Hematopoietic multipotent progenitor cell treated with erythropoietin and hydrocortisone succinate and interleukin-3 and kit ligand, for 8 days (in vitro differentiated cells): ENCODE results near the gene SHISAL1.

Source experiments
- DNase-seq: peaks from one replicate; pipeline ENCODE4 v3.0.0-alpha.2; 2015

The SHISAL1 gene

DNA sequence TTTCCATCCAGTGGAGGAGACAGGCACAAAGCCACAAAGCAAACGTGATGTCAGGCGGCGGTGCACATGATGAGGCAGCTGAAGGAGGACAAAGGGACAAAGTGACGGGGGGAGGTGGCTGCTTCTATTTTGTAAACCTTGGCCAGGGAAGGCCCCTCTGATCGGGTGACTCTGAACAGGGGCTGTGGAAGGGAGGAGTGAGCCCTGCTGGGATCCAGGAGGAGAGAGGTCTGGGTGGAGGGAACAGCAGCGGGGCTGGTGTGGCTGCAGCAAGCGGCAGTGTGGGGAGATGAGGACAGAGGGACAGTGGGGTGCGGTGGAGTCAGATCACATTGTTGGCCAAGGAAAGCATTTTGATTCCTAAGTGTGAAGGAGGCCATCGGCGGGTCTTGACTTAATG, 36.7 kb downstream of the SHISAL1 start:
- DNase-seq = no peak

DNA sequence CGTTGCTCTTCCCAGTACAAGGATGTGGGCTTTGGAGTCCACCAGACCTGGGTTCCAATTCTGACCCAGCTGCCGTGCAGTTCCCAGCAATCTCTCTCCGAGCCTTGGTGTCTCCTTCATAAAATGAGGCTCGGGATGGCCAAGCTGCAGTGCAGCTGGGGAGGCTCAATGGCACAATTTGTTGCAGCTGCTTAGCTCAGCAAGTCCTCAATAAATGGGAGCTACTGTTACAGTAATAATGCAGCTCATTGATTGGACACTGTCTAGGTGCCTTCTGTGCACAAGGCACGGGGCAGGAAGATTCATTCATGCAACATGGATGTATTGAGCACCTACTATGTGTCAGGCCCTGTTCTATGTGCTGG, 37.1 kb downstream of the SHISAL1 start:
- no peak for DNase-seq

DNA sequence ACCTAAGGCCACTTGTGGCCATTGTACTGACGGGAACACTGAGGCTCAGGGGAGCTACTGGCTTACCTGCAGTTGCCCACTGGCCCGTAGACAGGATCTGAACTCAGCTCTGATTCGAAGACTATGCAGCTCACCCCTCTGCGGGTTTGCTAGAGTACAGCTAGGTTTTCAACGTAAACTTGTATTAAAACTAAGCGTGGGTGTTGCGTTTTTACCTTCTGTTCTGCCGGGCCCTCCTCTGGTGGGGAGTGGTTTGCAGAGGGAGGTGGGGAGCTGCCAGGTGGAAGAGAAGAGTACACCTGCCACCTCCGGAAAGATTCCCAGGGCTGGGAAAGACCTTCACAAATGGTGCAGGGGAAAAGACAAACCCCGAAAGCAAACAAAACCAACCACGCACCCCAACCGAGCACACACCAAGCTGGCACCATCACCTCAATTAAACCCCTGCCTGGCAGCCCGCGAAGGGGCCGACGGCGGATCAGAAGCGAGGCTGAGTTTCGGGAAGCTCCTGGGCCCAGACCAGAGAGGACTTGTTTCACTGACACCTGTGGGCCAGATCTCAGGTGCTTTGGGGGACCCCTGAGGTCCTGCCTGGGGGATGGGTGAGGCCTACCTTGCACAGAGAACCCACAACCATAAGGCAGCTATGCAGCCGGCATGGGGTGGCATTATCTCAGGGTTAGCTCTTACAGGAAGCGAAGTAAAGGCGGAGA, 37.7 kb downstream of the SHISAL1 start:
- no peak for DNase-seq

DNA sequence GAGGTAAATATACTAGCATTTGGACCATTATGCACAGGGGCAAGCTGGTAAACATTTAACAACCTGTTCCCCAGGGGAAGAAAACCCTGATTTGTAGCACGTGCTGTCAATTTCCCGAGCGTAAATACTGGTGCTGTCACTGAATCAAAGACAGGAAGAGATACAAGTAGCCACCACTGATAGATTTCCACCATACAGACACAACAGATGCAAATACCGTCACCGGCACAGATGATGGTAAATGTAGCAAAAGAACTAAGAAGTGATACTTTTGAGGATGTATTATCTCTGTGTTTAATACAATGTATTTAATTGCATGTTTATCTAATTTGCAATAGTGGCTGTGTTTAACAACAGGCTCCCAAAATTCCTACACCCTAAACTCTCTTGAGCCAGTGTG, 39.6 kb downstream of the SHISAL1 start:
- no peak for DNase-seq

DNA sequence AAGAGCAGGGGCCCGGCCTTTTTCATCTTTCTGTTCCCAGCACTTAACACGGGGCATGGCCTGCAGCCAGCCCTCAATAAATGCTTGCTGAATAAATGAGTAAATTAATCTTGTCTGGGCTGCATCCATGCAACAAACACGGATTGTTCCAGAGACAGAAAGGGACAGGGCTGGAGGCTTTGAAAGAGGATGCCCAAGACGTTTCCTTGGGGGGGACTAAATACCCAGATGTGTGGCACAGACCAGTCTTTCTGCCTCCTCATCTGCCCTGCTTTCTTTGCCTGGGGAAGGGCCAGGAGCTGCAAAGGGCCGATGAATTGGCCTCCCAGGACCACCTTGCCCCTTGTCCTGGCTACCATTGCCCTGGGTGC, 40.4 kb downstream of the SHISAL1 start:
- no peak for DNase-seq

DNA sequence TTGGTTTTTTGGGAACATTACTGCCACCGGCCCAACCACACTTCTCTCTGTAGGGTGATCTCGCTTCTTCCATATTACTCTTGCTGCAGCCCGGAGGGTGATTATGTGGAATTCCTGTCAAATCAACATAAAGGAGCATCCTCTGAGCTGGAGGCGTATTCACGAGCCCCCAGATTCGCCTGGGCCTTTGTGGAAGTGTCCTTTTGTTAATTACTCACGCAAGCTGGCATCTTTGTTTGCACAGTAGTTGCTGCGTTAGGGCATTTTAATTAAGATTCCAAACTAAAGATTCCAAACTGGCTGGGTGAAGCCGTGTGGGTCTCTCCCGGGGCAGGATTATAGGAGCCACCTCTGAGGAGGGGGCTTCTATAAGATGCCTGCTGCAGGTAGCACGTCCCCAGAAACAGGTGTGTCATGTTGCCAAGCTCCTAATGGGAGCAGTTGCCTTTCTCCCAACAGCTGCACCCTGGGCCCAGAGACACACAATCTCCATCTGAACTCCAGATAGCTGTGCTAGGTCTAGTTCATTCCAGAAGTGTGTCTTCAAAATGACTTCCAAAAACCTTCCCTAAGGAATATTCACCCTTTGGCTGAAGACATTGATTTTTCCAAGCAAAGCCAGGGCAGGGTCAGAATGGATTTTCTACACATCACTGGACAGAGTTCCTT, 40.9 kb downstream of the SHISAL1 start:
- DNase-seq = no peak

DNA sequence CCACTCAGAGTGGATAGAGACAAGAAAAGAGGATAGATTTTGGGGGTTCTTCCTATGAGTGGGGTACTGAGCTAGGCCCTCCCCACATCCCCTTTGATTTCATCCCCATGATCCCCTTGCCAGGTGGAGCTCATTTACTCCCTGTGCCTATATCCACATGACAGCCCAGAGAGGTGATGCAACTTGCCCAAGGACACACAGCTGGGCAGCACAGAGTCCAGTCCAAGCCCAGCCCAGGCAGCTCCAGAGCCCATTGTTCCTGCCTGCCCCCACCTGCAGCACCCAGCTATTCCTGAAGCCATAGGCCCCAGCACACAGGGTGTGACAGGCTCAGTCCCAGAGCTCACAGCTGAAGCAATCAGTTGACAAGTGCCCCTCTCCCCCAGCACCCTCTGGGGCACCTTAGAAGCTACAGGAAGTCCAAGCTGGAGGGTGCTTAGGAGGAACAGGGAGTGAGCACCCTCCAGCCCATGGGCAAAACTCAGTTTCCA, 41.7 kb downstream of the SHISAL1 start:
- DNase-seq = no peak

DNA sequence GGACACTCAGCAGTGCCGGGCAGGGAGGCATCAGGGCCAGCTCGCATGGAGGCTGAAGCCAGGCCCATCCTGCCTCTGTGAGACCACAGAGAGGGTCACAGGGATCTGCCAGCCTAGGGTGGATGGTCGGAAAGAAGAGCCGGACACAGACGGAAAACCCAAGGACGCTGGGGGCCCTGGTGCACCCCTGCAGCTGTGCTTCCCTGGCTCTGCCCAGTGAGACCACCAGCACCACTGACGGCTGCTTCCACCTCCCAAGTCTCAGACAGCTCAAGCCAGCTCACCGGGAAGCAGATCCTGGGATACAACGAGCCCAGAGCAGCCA, 42.2 kb downstream of the SHISAL1 start:
- no peak for DNase-seq

DNA sequence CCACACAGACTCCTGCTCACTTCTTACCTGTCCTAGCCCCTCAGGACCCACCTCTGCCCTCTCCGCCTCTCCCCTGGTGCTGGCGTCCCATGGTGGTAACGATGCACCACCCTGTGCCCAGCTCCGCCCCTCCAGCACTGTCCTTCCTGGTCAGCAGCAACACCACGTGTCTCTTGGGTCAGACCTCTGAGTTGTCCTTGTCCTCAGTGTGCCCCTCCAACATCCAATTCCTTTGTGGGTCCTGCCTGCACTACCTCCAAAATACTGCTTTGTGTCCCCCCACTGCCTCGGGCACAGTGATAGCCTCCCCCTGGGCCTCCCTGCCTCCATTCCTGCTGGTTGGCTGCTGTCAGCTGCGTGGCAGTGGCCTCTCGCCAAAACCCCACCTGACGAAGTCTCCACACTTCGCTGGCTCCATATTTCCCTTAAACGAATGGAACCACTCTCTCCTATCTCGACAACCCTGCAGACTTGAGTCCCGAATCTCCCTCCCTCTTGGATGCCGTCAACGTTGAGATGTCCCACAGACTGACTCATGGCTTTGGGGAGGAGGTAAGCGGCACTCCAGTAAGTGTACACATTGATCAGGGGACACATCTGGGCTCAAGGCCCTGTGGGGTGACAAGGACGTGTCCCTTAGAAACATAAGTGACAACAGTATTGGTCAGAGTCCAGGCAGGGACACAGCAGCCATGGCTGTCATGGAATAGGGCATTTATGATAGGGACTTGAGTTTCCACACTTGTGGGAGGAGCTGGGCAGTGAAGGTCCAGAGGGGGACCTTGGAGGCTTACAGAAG, 42.8 kb downstream of the SHISAL1 start:
- DNase-seq = no peak

DNA sequence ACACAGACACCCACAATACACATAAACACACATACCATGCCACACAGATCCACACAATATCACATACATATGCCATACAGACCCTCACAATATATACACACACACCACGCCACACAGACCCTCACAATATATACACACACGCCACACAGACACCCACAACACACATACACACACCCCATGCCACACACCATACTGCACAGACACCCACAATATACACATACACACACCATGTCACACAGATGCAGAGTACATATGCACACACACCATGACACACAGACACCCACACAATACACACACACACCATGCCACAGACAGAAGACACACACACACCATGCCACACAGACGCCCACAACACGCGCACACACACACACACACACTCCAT, 43.6 kb downstream of the SHISAL1 start:
- no peak for DNase-seq

DNA sequence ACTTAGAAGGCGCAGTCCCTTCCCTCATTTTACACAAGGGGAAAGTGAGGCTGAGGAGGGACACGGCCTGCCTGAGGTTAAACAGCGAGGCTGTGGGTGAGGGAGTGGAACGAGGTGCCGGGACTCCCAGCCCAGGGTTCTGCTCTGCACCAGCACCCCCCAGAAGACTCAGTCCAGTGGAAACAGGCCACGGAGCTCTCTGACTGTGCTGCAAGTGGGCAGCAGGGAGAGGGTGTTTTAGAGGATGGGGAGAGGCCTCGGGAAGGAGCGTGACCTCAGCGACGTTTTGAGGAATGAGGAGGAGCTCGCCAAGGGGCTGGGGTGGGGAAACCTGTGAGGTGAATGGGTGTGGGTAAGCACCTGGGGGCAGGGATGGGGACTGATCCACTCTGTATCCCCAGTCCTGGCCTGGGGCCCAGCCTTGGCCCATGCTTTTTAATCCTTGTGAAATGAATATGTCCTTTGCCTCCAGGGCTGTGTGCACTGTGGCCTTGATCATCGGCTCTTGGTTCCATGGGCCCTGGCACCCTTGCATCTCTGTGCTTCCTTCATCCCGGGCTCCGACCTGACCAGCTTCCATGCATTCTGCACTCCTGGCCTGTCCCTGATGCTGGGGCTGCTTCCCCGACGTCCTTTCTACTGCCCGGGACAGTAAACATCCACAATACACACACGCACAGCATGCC, 44.2 kb downstream of the SHISAL1 start:
- no peak for DNase-seq

DNA sequence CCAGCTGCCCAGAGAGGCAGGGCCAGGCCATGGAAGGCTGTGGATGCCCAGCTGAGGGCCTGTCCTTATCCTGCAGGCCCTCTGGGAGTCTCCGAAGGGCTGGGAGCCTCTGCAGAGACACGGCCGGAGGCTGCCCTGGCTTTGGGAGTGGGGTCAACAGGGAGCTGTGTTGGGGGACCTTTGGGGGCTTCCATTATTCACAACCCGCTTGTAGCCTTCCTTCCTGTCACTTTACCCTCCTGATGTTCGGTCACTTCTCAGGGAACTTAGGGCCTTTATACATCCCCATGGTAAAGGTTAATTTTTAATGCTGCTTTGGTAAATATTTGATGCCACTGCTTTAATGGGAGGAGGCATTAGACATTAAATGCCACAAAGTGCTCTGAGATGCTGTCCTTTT, 44.9 kb downstream of the SHISAL1 start:
- no peak for DNase-seq

DNA sequence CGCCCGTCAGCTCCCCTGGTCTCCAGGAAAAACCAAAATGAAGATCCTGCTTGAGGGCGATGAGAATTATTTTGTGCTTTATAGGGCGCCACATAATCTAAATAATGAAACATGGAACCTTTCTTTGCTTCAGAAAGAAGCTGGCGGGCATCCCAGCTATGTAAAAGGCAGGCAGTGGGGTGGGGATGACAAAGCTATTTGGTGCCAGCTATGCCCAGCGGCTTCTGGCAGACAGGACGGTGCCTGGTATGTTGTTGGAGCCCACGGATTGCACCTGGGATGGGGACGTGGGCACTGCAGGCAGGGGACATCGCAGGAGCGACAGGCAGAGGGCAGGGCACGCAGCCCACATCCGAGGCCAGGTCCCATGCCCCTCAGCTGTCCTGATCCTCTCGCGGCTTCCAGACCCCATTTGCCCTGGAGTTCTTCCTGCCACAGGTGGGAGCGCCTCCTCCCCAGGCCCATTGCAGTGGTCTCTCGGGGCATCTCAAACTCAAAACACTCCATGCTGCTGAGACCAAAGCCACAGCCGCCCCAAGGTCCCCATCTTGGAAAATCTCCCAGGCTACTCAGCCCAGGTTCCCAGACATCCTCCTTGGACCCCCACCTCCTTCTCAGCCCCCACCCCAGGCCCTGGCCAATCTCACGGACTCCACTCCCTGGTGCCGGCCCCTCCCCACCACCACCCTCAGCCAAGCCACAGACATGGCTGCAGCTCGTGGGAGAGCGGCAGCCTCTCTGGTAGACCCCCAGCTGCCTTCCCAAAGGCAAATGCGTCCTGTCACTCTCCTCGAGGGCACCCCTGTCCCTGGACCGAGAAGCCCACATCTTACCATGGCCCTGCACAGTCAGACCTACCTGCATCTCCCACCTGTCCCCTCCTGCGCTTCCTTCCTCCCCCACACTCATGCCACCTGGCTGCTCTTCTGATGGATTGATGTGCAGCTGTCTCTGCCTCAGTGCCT, 45.7 kb downstream of the SHISAL1 start:
- DNase-seq = no peak

DNA sequence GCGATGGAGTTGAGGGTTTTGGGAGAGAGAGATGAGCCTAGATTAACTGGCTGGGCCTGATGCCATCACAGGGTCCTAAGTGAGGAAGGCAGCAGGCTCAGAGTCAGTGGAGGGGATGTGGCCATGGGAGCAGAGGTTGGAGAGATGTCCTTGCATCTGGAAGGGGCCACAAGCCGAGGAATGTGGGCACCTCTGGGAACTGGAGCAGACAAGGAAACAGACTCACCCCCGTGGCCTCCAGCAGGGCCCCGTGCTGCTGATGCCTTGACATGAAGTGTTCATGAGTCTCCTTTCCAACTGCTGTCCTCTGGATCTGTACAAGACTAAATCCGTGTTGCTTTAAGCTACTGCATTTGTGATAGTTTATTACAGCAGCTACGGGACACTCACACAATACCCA, 49.2 kb downstream of the SHISAL1 start:
- DNase-seq = no peak

DNA sequence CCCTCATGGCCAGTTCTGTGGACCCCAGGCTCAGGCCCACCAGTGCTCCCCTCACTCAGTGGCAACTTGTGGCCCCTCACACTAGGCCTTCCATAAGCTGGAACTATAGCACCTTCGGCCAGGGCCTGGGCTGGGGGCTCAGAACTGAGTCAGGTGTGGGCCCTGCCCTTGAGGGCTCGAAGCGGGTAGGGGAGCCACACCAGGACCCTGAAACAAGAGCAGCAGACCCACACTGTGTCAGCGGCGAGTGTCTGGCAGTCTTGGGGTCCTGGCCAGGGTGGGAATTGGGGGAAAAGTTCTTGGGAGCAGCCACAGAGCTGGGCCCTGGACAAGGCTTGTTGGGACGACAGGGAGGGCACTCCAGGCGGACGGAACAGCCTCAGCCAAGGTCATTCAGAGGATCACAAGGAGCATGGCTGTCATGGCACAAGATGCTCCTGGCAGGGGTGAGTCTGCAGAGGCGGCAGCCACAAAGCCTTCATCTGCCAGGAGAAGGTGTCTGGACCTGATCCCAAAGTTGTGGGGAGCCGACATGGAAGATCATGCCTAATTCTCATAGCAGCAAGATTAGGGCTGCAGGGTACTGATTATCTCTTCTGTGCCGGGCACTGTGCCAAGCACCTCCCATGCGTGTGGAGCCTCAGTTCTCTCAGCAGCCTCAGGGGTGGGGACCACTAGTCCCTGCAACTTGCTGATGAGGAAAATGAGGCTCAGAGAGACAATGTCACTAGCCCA, 50.7 kb downstream of the SHISAL1 start:
- peak; percentile 93 for DNase-seq

DNA sequence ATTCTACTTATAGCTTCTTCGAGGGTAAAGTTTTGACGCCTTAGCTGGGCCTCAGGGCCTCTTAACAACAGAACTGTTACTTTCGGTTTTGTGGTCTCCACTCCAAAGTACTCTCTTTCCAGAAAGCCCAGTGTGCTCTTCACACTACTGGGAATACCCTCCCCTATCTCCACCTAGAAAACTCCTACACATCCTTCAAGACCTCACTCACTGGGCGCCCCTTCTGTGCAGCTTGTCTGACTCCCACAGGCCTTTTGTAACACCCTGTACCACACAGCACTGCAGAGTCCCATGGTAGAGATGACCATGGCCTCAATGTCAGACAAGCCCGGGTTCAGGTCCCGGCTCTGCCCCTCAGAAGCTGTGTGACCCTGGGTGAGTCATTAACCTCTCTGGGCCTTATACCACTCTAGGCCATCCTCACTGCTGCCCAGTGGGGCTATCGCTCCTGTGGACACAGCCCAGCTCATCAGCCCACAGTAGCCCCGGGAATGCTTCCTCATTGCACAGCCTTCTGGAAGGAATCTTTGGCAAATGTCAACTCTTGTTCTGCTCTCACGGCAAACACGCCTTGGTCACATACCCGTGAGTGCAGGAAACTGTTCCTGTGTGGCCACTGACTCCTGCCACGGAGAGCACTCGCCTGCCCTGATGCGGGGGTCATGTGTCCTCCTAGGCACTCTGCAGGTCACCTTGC, 51.4 kb downstream of the SHISAL1 start:
- no peak for DNase-seq

DNA sequence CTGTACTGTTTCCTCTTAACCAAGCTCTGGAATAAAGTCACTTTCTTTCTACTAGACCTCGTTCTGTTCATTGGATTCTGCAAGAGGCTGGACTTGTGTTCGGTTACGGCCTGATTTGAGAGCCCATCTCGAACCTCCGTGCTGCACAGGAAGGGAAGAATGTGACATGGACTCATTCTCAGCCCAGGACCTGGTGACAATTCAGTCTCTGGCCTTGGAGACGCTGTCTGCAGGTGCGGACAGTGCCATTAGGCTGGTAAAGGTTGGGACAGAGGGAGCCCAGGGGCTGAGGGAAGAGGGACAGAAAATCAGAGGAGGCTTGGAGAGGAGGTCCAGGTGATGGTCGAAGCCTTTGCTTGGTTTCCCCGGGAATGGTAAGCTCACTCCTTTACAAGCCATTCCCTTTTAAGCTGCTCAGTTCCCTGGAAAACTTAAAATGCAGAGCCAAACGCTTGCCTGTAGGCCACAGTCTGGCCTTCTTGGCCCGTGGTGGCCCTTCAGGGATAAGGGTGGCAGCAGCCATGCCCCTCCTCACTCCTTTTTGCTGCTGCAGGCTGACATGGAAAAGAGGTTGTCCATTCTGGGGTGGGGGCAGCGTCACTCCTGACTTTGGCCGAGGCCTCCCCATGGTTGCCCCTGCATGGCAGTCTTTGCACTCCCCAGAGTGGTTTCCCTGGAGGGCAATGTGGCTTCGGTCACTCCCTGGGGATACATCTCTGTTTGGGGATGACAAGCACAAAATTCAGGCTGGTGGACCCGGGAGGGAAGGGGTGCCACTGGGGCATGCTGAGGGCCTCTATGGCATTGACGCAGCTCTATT, 52.3 kb downstream of the SHISAL1 start:
- no peak for DNase-seq

DNA sequence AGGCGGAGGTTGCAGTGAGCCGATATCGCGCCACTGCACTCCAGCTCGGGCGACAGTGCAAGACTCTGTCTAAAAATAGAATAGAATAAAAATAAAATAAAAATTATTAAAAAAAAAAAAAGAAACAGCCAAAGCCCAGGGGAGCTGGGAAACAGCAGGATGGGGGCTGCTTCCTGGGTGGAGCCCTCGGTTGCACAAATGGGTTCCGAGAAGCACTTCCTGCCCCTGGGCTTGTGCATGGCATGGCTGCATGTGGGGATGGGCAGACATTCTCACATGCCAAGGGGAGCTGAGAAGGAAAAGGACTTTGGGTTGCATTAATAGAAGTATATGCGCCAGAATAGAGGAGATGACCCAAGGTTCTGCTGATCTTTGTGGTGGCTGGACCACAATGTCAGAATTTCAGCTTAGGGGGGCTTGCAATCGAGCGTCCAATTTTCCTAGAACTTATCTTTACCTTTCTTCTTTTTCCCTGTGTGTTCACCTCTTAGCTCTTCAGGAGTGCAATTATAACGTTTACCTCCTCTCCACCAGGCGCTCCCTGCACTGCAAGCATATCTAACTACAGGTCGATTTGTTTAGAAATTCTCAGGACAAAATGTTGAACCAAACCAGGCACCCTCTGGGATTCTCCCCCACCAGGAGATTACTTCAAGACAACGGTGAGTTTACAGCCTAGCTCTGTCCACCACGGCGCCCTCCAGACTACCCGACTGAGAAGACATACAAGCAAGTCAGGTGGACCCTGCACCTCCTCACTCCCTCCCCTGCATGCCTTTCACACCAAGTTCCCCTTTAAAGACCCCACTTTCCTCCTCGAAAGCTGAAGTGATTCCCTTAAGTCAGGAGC, 53.2 kb downstream of the SHISAL1 start:
- no peak for DNase-seq
